Measurements from ENCODE around the gene SEC16A.

DNA sequence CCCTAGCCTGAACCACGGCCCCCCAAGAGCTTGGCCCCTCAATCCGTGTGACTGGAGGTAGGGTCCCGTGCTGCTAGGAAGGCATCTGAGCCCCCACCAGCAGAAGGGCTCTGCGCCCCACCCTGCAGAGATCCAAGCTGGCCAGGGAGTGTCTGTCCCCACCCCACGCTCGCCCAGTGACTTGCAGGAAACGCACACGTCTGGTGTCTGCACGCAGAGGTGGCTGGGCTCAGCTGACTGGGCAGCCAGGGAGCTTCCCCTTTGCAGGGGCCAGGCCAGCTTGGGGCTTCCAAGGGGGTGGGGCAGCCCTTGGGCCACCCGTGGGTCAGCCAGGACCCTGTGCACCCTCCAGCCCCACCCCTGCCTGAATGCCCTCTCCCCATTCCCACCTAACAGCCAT lies 38.7 kb upstream of the SEC16A start:
- TF ChIP-seq, protein P1, sequence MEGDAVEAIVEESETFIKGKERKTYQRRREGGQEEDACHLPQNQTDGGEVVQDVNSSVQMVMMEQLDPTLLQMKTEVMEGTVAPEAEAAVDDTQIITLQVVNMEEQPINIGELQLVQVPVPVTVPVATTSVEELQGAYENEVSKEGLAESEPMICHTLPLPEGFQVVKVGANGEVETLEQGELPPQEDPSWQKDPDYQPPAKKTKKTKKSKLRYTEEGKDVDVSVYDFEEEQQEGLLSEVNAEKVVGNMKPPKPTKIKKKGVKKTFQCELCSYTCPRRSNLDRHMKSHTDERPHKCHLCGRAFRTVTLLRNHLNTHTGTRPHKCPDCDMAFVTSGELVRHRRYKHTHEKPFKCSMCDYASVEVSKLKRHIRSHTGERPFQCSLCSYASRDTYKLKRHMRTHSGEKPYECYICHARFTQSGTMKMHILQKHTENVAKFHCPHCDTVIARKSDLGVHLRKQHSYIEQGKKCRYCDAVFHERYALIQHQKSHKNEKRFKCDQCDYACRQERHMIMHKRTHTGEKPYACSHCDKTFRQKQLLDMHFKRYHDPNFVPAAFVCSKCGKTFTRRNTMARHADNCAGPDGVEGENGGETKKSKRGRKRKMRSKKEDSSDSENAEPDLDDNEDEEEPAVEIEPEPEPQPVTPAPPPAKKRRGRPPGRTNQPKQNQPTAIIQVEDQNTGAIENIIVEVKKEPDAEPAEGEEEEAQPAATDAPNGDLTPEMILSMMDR (IDR thresholded peaks at IDR 0.05): no peak
- TF ChIP-seq POLR2A (IDR thresholded peaks at IDR 0.05): no peak
- TF ChIP-seq POLR2AphosphoS5 (IDR thresholded peaks at IDR 0.05): no peak
- TF ChIP-seq EP300 (IDR thresholded peaks at IDR 0.05): no peak

Measured in suprapubic skin (tissue), 4 donors.